Endothelial cell of umbilical vein (primary cell): ENCODE measurements around the gene SON. TPM values are rescaled to one million over a fixed set of nuclear protein-coding genes. Genes with fewer than 3 reads are reported as not detected.
A peak's percentile ranks its signal among the peaks of the same experiment; 100 is the strongest.
"Not testable (repeated sequence)": the region's sequence is repeated elsewhere in the genome, so short reads cannot be mapped to it uniquely, and the experiment has no call there.

Source experiments
- BruUV-seq: library from RNA; stranded (reverse); fragments of 400-500 nt; replicated peaks from 2 replicates; lab custom pipeline; 2021; lab: Mats Ljungman, UMichigan
- CTCF ChIA-PET: fragments of 300-600, 350-600 bp; sonication (Branson Sonifier 250); formaldehyde crosslinking; loops from one replicate; lab custom pipeline; 2021; ENCODE audit warnings: antibody characterized with exemption, inconsistent platforms; lab: Charles Lee
- POLR2A ChIA-PET: fragments of 300-600, 350-600 bp; sonication (Branson Sonifier 250); formaldehyde crosslinking; loops from one replicate; lab custom pipeline; 2021; ENCODE audit warnings: antibody characterized with exemption, inconsistent platforms; lab: Charles Lee
- DNase-seq: peaks from one replicate; pipeline ENCODE4 v3.0.0-alpha.2; 2011; ENCODE audit warnings: low read depth, low spot score
- FAIRE-seq: peaks from 2 replicates; lab custom pipeline; 2011; peaks lifted over from hg19 to GRCh38; lab: Jason Lieb, UNC
- H2AFZ ChIP-seq: 2 replicates; pipeline ENCODE4 v1.6.0; 2012; ENCODE audit warnings: low read depth, low read length, control low read depth, inconsistent platforms
- H3K27ac ChIP-seq: 2 replicates; pipeline ENCODE4 v1.5.1; 2011; ENCODE audit warnings: low read depth, mild to moderate bottlenecking, control low read depth, low read length, moderate library complexity; ENCODE audit not compliant: insufficient read depth
- H3K27me3 ChIP-seq, 2 experiments: 2 replicates each; pipeline versions ENCODE4 v1.6.0 to v1.6.1; 2011; ENCODE audit warnings: low read length in 2 of 2, mixed read lengths in 1 of 2; ENCODE audit not compliant: control insufficient read depth in 2 of 2, insufficient read depth in 2 of 2
- H3K36me3 ChIP-seq, 2 experiments: 2 replicates in 1 of 2; 3 replicates in 1 of 2; pipeline ENCODE4 v1.5.1; 2011; ENCODE audit warnings: low read length in 2 of 2, mild to moderate bottlenecking in 1 of 2, moderate library complexity in 1 of 2; ENCODE audit not compliant: control insufficient read depth in 2 of 2, insufficient read depth in 2 of 2; ENCODE audit errors: extremely low read depth in 1 of 2
- H3K4me1 ChIP-seq: 3 replicates; pipeline ENCODE4 v1.5.1; 2011; ENCODE audit warnings: mild to moderate bottlenecking, low read length; ENCODE audit not compliant: control insufficient read depth, insufficient read depth; ENCODE audit errors: extremely low read depth
- H3K4me2 ChIP-seq: 2 replicates; pipeline ENCODE4 v1.6.1; 2011; ENCODE audit warnings: low read length, control low read depth, mixed read lengths; ENCODE audit not compliant: insufficient read depth
- H3K4me3 ChIP-seq, 3 experiments: fragments of 200-600 bp in 1 of 3; sonication (generic), shearing (Covaris generic) in 1 of 3; replicated peaks in 1 of 3; 2 replicates each; pipeline ENCODE4 v1.5.1; 2011 to 2016; ENCODE audit warnings: control low read depth in 3 of 3, low read length in 3 of 3, mild to moderate bottlenecking in 2 of 3, inconsistent platforms in 1 of 3, low read depth in 1 of 3, moderate library complexity in 1 of 3; ENCODE audit not compliant: insufficient read depth in 1 of 3
- H3K79me2 ChIP-seq: 2 replicates; pipeline ENCODE4 v1.6.0; 2012; ENCODE audit warnings: low read length, inconsistent platforms; ENCODE audit not compliant: control insufficient read depth, insufficient read depth
- H3K9ac ChIP-seq: replicated peaks from 2 replicates; pipeline ENCODE3; 2011; ENCODE audit warnings: low read length, control low read depth; ENCODE audit not compliant: insufficient read depth; ENCODE audit errors: extremely low read depth
- H3K9me1 ChIP-seq: replicated peaks from 3 replicates; pipeline ENCODE4 v1.6.0; 2011; ENCODE audit warnings: mild to moderate bottlenecking, low read length; ENCODE audit not compliant: control insufficient read depth, insufficient read depth; ENCODE audit errors: extremely low read depth
- H3K9me3 ChIP-seq: replicated peaks from 2 replicates; pipeline ENCODE4 v1.5.1; 2012; ENCODE audit warnings: low read length, inconsistent platforms; ENCODE audit not compliant: control insufficient read depth, insufficient read depth
- H4K20me1 ChIP-seq: replicated peaks from 2 replicates; pipeline ENCODE3; 2011; ENCODE audit warnings: mild to moderate bottlenecking, low read length; ENCODE audit not compliant: control insufficient read depth, insufficient read depth; ENCODE audit errors: extremely low read depth
- EZH2 ChIP-seq: IDR thresholded peaks from 2 replicates; pipeline ENCODE4 v1.6.1; 2012; ENCODE audit warnings: borderline replicate concordance, low read depth, mild to moderate bottlenecking, moderate library complexity, low read length, inconsistent platforms; ENCODE audit not compliant: severe bottlenecking
- JUN ChIP-seq: IDR thresholded peaks from 2 replicates; pipeline ENCODE4 v1.6.1; 2011; ENCODE audit warnings: borderline replicate concordance, low read depth; ENCODE audit not compliant: insufficient read length, insufficient read depth
- MAX ChIP-seq: IDR thresholded peaks from 2 replicates; pipeline ENCODE4 v1.6.1; 2011; ENCODE audit not compliant: insufficient read depth, insufficient read length
- POLR2A ChIP-seq: IDR thresholded peaks from 2 replicates; pipeline ENCODE4 v1.6.1; 2012; ENCODE audit warnings: low read depth, mild to moderate bottlenecking, control low read depth, low read length
- dilution Hi-C: fragments of 300-500 bp; cut with MboI; formaldehyde crosslinking; loops from one replicate; pipeline ENCODE4 v1.15.0; 2019; ENCODE audit warnings: low sequenced_read_pairs; ENCODE audit not compliant: extremely low pct_ligation_motif_present
- intact Hi-C: fragments of 100-400 bp; cut with micrococcal nuclease; formaldehyde crosslinking; loops from one replicate; pipeline ENCODE4 v1.10.0; 2022
- polyA plus RNA-seq, 4 experiments: library from polyadenylated mRNA; depleted of rRNA in 3 of 4; stranded (reverse) in 3 of 4; unstranded in 1 of 4; fragments of >200 nt; gene quantifications; 2 replicates each; pipeline versions ENCODE4 v1.2.1 to v1.2.3, GENCODE V29; 2011 to 2012; ENCODE audit warnings: missing spikeins in 1 of 4
- total RNA-seq: library from RNA; stranded (reverse); gene quantifications from 2 replicates; pipeline ENCODE4 v1.2.3, GENCODE V29; 2021

The SON gene
- total and polyA plus RNA-seq, 2 donors (not counting 3 experiments of a cell fraction or from before 2014, with no cell fraction given): 107 to 304 TPM

DNA sequence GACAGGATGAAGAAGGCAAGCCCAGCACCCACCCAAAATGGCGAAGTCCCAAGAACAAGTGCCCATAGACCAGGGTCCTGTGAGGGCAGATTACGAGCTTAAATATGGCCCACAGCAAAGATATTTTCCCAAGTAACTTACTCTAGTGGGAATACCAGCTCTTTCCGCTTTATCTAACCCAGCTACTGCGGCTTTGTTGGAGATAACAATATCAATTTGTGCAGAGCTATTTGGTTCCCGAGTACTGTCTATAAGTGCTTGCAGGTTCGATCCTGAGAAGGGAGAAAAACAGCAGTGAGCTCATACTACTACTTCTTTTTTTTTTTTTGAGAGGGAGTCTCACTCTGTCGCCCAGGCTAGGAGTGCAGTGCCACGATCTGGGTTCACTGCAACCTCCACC lies 37.0 kb upstream of the SON start:
- no peak overlapping the region for H3K9ac ChIP-seq
- DNase-seq (no peak), FAIRE-seq (no peak)
- no peak overlapping the region for H3K4me2 ChIP-seq
- dilution Hi-C loops (no loop called here), intact Hi-C loops (no loop called here)
- no peaks in the 10 kb centered on the region for H3K9me1 ChIP-seq
- H3K27ac ChIP-seq: no peak overlapping the region
- H2AFZ ChIP-seq: no peak overlapping the region
- TF ChIP-seq MAX (no peak), EZH2 (no peak), POLR2A (no peak), JUN (no peak)
- no peak overlapping the region for H3K4me3 ChIP-seq
- H4K20me1 ChIP-seq: no peaks in the 10 kb centered on the region
- BruUV-seq: no TSS peak
- H3K9me3 ChIP-seq: no peaks in the 10 kb centered on the region
- CTCF ChIA-PET: interaction anchor here (1.2 kb wide), 1 partner anchor 19 kb away, joined by 3 read pairs; no protein-coding TSS in a partner anchor
- H3K79me2 ChIP-seq: no peaks in the 10 kb centered on the region
- peaks cover 3 to 5% of the 10 kb centered on the region in 2 experiments for H3K36me3 ChIP-seq
- H3K4me1 ChIP-seq: no peaks in the 10 kb centered on the region
- POLR2A ChIA-PET: no interaction called here
- no peaks in the 10 kb centered on the region for H3K27me3 ChIP-seq

DNA sequence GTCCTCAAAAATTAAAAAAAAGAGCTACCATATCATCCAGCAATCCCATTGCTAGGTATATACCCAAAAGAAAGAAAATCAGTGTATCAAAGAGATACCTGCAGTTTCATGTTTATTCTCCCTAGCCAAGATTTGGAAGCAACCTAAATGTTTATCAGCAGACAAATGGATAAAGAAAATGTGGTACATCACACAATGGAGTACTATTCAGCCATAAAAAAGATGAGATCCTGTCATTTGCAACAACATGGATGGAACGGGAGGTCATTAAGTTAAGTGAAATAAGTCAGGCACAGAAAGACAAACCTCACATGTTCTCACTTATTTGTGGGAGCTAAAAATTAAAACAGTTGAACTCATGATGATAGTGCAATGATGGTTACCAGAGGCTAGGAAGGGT lies 35.8 kb upstream of the SON start:
- H4K20me1 ChIP-seq, POLR2A ChIA-PET, CTCF ChIA-PET, dilution Hi-C loops, H3K36me3 ChIP-seq, intact Hi-C loops, H3K9me1 ChIP-seq, H3K79me2 ChIP-seq, H3K27ac ChIP-seq, H3K9ac ChIP-seq, DNase-seq, H3K4me2 ChIP-seq, BruUV-seq, H3K27me3 ChIP-seq, H3K9me3 ChIP-seq, H3K4me1 ChIP-seq, H2AFZ ChIP-seq, H3K4me3 ChIP-seq: not testable (repeated sequence)
- peak; percentile 57 for FAIRE-seq
